Nucleus accumbens (tissue), 56 donors: ENCODE results near the gene ALLC.

Source experiments
- DNase-seq, 56 donors: peaks; one replicate each; lab custom pipeline; 2025; lab: John Stamatoyannopoulos, UW

ALLC gene

DNA sequence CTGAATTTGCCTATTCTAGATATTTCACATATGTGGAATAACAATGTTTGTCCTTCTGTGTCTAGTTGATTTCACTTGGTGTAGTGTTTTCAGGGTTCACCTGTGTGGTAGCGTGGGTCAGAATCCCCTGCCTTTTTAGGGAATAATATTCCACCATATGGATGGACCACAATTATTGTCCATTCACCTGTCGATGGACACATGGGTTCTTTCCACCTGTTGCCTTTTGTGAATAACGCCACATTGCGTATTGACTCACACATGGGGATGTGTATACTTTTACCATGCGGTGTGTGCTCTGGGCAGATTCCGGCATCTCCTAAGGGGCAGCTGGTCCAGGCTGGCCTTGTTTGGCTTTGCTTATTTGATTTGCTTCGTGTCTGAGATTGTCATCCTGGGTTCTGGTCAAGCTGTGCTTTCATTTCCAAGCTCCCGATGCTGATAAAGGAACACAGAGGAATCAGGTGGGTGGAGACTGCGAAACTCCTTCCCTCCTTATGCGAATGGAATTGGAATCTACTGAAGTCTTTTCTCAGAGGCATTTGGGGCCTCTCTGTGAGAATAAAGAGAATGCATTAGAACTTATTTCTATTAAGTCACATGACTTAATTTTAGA is 18.9 kb upstream of the ALLC start:
- no peak for DNase-seq

DNA sequence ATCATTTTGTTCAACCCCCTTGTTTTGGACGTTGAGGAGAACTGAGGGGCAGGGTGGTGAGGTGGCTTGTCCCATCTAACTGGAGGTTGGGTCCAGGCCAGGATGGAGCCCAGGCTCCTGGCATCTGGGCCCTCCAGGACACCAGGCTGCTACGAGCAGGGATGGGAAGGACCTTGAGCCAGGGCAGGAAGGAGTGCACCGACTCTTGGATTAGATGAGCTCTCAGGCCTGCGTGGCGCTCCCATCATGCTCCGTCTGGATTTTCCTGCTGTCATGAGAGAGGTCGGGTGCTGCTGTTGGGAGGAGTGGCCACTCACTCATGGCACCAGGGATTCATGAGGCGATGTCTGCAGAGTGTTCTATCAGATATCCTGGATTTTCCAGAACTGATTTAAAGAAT is 18.3 kb upstream of the ALLC start:
- no peak for DNase-seq

DNA sequence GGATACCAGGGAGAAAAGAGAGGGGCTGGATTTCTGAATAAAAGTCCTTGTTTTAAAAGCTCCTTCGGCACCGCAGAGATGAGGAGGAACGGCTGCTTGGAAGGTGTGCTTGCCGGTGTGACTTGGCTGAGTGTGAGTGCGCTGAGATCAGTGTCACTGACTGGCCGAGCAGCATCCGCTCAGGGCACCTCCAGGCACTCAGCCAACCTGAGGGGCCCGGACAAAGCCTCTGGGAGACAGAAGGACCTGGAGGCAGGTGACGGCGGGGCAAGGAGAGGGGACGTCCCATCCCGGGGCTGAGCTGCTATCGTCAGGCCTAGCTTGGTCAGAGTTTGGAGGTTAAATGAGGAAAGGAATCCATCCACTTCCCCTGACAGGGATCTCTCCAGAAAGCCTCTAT is 16.8 kb upstream of the ALLC start:
- DNase-seq, result no peak

DNA sequence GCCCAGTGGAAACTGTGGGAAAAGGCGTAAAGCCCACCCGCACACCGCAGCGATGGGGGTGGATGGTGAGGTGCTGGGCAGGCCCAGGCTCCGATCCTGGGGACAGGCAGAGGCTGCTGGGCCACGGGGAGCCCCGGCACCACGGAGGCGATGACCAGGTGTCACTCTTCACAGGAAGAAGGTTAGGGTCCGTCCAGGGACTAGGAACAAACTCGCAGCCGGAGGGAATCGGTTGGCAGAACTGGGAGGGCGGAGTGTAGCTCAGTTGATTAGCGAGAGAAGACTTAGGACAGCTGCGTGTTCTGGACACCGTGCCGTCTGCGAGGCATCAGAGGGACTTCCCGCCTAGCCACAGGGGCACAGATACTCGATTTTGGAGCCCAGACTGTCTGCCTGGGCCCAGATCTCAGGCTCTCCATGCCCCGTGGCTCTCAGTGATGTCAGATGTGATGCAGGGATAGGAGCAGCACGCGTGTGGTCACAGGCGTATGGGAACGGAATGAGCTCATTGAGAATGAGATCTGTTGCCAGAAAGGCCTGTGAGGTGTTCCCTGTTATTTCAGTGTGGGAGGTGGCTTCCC is 16.1 kb upstream of the ALLC start:
- DNase-seq, result no peak

- no peak for DNase-seq
Observed at GRCh38 chr2:3642521-3643215, 15.3 kb upstream of the ALLC start.

- DNase-seq, result no peak
Observed at GRCh38 chr2:3643371-3644245, 14.4 kb upstream of the ALLC start.

GRCh38 chr2:3644246-3644525 is 13.8 kb upstream of the ALLC start:
- no peak for DNase-seq

DNA sequence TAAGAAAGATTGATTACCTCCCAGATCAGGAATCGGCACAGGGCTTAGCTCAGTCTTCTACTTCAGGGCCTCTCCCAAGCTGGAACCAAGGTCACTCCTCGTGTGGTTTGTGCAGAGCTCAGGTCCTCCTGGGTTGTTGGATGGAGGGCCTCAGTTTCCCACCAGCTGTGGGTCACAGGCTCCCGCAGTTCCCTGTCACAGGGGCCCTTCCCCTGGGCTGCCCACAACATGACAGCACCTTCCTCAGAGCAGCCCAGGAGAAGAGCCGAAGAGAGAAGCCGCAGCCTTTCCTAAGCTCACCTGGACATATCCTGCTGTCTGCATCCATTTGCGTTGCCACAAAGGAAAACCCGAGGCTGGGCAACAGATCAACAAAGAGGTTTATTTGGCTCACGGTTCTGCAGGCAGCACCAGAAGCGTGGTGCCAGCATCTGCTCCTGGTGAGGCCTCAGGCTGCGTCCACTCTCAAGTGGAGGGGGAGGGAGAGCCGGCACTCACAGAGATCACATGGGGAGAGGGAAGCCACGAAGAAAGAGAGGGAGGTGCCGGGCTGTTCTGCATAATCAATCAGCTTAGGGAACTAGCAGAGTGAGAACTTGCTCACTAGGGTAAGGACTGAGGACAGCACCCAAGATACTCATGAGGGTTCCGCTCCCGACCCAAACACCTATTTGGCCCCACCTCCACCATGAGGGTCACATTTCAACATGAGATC is 13.0 kb upstream of the ALLC start:
- no peak for DNase-seq

- DNase-seq, result no peak
Observed at GRCh38 chr2:3645745-3646389, 12.1 kb upstream of the ALLC start.

DNA sequence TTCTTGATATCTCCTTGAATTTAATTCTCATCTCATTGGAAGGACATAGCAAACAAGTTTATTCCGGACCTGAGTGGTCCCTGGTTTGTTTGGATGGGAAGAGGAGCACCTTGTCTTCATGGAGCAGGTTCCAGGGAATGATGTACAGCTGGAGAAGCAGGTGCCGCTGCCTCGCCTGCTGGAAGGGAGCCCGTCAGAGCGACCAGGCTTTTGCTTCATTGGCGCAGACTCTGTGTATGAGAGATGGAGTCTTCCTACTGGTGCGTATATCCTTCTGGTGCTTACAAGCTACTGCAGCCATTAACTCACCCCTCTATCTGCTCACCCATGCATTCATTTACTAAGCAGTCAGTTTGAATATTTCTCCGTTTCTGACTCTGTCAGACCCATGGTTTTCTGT is 11.6 kb upstream of the ALLC start:
- no peak for DNase-seq

- no peak for DNase-seq
Observed at GRCh38 chr2:3647246-3647645, 10.8 kb upstream of the ALLC start.

DNA sequence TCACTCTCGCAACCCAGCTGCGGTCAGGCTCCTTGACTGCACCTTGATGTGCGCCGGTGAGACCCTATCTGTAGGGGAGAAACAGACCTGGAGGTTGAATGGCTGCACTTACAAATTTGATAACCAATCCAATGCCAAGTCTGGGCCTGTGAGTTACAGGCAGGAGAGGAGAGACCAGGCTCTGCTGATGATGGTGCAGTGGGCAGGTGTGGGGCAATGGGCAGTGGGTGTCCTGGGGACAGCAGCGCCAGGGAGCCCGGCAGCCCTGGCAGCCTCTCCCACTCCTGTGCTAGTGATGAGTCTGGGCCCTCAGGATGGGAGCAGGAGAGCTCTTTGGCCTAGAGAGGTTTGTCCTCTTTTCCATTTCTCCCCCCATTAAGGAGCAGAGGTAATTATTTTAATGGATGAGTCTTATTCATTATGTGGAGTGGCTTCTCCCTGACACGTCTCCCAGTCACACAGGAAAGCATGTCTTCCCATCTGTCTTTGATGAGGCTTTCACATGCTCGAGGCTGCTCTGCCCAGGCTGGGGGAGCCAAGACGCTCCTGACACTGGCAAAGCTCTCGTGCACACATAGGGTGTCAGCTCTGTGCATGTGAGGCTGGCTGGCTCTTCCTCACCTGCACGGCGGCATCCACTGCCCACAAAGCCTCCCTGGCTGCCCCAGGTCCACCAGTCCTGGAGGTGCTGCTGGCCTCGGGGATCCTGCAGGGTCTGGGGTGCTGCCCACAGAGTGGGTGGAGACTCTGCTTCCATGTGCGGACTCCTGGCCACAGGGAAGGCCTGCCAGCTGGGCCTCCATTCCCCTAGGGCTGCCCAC is 10.0 kb upstream of the ALLC start:
- no peak for DNase-seq

- no peak for DNase-seq
Observed at GRCh38 chr2:3648652-3649177, 9.3 kb upstream of the ALLC start.

GRCh38 chr2:3649581-3649980 is 8.4 kb upstream of the ALLC start:
- no peak for DNase-seq

GRCh38 chr2:3650140-3650920 is 7.7 kb upstream of the ALLC start:
- DNase-seq, result peak in 1 of 56 donors; percentile 37

DNA sequence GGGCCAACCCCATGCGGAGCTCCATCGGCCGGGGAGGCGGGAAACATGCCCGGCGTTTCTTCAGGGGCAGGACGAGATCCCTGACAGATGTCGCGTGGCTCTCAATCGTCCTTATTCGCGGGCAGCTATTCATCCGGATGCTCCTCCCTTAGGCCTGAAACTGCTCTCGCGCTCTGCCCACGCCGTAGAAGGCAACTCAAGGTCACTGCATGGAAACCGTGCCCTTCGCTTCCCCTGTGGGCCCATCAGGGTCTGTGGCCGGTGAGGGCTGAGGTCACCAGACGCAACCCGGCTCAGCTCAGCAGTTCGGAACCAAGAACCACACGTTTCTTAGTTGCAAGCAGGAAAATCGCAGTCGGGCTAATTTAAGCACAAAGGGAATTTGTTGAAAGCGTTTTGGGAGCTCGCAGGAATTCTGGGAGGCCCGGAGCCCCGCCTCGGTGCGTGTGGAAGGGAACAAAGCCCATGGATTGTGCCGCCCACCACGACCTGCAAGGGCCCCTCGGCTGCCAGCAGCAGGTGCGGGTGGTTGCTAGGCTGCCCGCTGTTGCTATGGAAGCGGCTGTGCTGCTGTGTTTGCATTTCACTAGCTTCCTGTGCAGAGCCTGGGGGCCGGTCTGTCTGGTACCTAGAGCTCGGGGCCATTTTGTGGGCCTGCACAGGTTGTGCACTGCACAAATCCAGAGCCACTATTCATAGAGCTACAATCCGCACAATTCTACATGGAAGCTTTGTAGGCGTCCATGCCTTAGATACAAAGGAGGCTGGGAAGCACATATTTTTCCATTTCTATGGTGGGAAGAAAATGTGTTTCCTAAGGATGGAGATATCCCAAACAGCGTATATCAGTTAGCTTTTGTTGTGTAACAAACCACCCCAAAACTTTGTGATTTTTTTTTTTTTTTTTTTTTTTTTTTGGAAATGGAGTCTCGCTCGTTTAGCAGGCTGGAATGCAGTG is 6.0 kb upstream of the ALLC start:
- peak in 55 of 56 donors; percentile 18 to 92 (median 71) for DNase-seq
